Mesothelial cell of epicardium (in vitro differentiated cells): ENCODE measurements around the gene SPEG. TPM values are rescaled to one million over a fixed set of nuclear protein-coding genes. Genes with fewer than 3 reads are reported as not detected.

Source experiments
- DNase-seq, 2 experiments: peaks; one replicate each; pipeline ENCODE4 v3.0.0; 2021; ENCODE audit warnings: low spot score in 2 of 2; ENCODE audit not compliant: unreplicated experiment in 2 of 2
- H3K27ac Mint-ChIP-seq: 2 replicates; pipeline ENCODE4 v1.8.0; 2021; ENCODE audit warnings: mixed read lengths
- H3K27me3 Mint-ChIP-seq: 2 replicates; pipeline ENCODE4 v1.8.0; 2021; ENCODE audit warnings: low read depth, mixed read lengths
- H3K36me3 Mint-ChIP-seq: 2 replicates; pipeline ENCODE4 v1.8.0; 2021; ENCODE audit warnings: mixed read lengths
- H3K4me1 Mint-ChIP-seq: 2 replicates; pipeline ENCODE4 v1.8.0; 2021; ENCODE audit warnings: mixed read lengths
- H3K4me3 Mint-ChIP-seq: 2 replicates; pipeline ENCODE4 v1.8.0; 2021; ENCODE audit warnings: mild to moderate bottlenecking, moderate library complexity, mixed read lengths
- H3K9me3 Mint-ChIP-seq: 2 replicates; pipeline ENCODE4 v1.8.0; 2021; ENCODE audit warnings: mixed read lengths
- CTCF ChIP-seq: fragments of 200-600 bp; sonication (generic); IDR thresholded peaks from one replicate; pipeline ENCODE4 v1.5.0; 2021; ENCODE audit warnings: antibody characterized with exemption; ENCODE audit not compliant: unreplicated experiment
- total RNA-seq: library from RNA; stranded (reverse); gene quantifications from 3 replicates; pipeline ENCODE4 v1.2.1, GENCODE V29; 2021

SPEG gene
- total RNA-seq, 1 donor from 2014 or later: 97.7 TPM

GRCh38 chr2:219475278-219475677 is 40.6 kb downstream of the SPEG start:
- no peaks in the 10 kb centered on the region for H3K27me3 Mint-ChIP-seq
- peaks cover 20% of the 10 kb centered on the region for H3K4me1 Mint-ChIP-seq
- H3K27ac Mint-ChIP-seq: peak overlapping the region; percentile 56
- peaks cover 3% of the 10 kb centered on the region for H3K36me3 Mint-ChIP-seq
- no peak overlapping the region for H3K4me3 Mint-ChIP-seq
- DNase-seq: no peak
- no peak for TF ChIP-seq CTCF
- H3K9me3 Mint-ChIP-seq: no peaks in the 10 kb centered on the region

GRCh38 chr2:219475697-219476651 is 41.3 kb downstream of the SPEG start:
- DNase-seq: peak; percentile 66 to 84
- Mint-ChIP-seq H3K27ac (peak overlapping the region; percentile 56), H3K4me3 (peak overlapping the region; percentile 61), H3K9me3 (no peaks in the 10 kb centered on the region), H3K27me3 (peaks cover 4% of the 10 kb centered on the region), H3K4me1 (peaks cover 20% of the 10 kb centered on the region), H3K36me3 (peaks cover 3% of the 10 kb centered on the region)
- TF ChIP-seq CTCF: peak; percentile 88

- Mint-ChIP-seq H3K27me3 (peaks cover 8% of the 10 kb centered on the region), H3K36me3 (peaks cover 2% of the 10 kb centered on the region), H3K4me3 (peak overlapping the region; percentile 61), H3K27ac (no peak overlapping the region), H3K4me1 (peaks cover 20% of the 10 kb centered on the region), H3K9me3 (no peaks in the 10 kb centered on the region)
- DNase-seq: no peak
- no peak for TF ChIP-seq CTCF
These were observed 42.1 kb downstream of the SPEG start for GRCh38 chr2:219476652-219477151.

GRCh38 chr2:219477179-219477578 is 42.5 kb downstream of the SPEG start:
- TF ChIP-seq CTCF: no peak
- peaks cover 12% of the 10 kb centered on the region for H3K27me3 Mint-ChIP-seq
- DNase-seq: no peak
- H3K4me1 Mint-ChIP-seq: peaks cover 20% of the 10 kb centered on the region
- no peaks in the 10 kb centered on the region for H3K9me3 Mint-ChIP-seq
- peaks cover 2% of the 10 kb centered on the region for H3K36me3 Mint-ChIP-seq
- H3K4me3 Mint-ChIP-seq: peak overlapping the region; percentile 61
- H3K27ac Mint-ChIP-seq: no peak overlapping the region

GRCh38 chr2:219477815-219478214 is 43.2 kb downstream of the SPEG start:
- H3K27me3 Mint-ChIP-seq: peaks cover 19% of the 10 kb centered on the region

More at GRCh38 chr2:219477815-219478214, 43.2 kb downstream of the SPEG start:
- H3K27ac Mint-ChIP-seq: no peak overlapping the region
- H3K4me1 Mint-ChIP-seq: peaks cover 20% of the 10 kb centered on the region
- TF ChIP-seq CTCF: no peak
- peaks cover 2% of the 10 kb centered on the region for H3K36me3 Mint-ChIP-seq
- H3K9me3 Mint-ChIP-seq: no peaks in the 10 kb centered on the region
- no peak overlapping the region for H3K4me3 Mint-ChIP-seq
- no peak for DNase-seq
